Fibroblast of skin of abdomen (primary cell): ENCODE data around the gene ATP1A2.
A peak's percentile ranks its signal among the peaks of the same experiment; 100 is the strongest.

ENCODE experiments used
- DNase-seq: peaks from one replicate; pipeline ENCODE4 v3.0.0-alpha.2; 2013

The ATP1A2 gene

DNA sequence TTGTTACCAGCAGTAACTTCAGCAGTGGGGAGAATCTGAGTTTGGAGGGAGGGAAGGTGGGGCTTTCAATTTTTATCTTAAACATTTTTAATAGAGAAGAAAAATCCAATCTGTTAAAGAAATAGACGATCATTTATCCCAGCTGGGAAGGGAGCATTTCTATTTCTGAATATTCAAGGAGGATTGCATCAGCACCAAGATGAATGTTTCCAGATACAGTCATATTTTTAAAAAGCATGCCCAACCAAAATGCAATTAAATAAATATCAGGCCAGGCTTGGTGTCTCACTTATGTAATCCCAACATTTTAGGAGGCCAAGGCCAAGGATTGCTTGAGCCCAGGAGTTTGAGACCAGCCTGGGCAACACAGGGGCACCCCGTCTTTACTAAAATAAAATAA is 34.2 kb downstream of the ATP1A2 start:
- peak; percentile 75 for DNase-seq

DNA sequence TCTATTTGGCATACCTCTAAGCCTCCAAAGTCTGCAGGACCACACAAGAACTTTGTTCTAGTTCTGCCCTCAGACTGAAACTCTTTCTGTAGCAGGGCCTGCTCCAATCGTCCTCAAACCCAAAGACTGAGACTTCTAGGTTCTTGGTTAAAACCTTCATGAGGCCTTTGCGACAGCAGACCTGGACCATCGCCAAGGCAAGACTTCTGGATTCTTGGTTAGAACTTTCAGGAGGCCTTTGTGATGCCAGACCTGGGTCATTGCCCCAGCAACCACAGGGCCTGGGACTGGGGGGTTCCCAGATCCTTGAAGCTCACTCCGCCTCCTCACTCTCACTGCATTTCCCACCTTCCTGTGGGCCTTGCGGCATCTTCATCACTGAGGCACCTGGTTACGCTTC is 35.7 kb downstream of the ATP1A2 start, which contains the start of gene ATP1A4:
TSS of gene ATP1A4 (plus strand) at position 301 of the 400 bp plus-strand sequence. CDS start 438 bp downstream, outside the sequence.
- DNase-seq = no peak

DNA sequence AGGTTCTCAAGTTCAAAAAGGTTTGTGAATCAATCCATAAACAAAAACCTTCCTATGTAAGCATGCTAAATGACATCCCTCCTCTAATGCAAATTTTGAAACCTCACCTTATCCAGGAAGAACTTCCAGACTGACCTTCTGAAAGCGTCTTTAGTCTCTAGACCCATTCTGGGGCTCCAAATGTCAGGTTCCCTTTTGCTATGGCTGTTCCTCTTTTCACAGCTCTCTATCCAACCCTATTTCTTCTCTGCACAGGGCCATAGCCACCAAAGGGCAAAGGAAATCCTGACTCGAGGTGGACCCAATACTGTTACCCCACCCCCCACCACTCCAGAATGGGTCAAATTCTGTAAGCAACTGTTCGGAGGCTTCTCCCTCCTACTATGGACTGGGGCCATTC is 39.2 kb downstream of the ATP1A2 start:
- DNase-seq = no peak

DNA sequence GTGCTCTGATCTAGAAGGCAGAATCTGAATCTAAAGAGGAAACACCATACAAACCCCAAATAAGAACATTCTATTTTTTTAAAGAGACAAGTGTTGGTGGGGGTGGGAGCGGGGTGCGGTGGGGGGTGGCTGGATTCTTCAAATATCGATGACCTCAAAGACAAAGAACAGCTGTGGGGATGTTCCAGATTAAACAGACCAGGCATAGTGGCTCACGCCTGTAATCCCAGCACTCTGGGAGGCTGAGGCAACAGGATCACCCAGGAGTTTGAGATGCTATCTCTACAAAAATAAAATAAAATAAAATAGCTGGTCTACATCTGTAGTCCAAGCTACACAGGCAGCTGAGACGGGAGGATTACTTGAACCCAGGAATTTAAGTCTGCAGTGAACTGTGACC is 40.8 kb downstream of the ATP1A2 start:
- DNase-seq = no peak

DNA sequence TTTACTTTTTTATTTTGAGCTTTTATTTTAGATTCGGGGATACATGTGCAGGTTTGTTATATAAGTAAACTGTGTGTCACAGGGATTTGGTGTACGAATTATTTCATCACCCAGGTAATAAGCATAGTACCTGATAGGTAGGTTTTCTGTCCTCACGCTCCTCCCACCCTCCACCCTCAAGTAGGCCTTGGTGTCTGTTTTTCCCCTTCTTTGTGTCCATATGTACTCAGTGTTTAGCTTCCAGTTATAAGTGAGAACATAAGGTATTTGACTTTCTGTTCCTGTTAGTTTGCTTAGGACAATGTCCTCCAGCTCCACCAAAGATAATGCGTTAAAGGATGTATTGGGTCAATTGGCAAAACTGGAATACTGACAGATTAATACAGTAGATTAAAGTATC is 41.6 kb downstream of the ATP1A2 start:
- no peak for DNase-seq

DNA sequence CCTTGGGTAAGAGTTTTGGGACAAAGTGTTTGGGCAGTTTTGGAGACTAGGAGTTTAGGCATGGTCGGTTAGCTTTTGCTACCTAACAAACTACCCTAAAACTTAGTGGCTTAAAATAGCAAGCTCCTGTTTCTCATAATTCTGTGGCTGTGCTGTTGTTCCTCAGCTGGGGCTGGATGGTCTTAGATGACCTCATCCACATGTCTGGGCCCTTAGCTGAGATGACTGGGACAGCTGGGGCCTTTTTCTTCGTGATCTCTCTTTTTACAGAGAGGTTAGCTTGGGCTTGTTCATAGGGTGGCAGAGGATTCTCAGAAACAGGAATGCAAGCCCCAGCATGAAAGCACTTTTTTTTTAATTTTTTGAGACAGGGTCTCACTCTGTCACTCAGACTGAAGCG is 42.5 kb downstream of the ATP1A2 start:
- DNase-seq = no peak

DNA sequence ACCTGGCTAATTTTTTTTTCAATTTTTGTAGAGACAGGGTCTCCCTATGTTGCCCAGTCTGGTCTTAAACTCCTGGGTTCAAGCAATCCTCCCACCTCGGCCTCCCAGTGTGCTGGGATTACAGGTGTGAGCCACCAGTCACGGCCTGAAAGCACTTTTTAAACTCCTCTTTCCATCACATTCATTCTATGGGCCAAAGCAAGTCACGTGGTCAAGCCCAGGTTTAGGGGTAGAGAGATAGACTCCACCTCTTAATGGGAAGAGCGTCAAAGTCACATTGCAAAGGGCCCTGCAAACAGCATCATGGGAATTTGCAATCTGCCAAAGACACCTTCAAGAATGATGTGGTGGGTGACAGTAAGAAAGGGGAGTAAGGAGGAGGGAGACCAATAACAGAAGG is 43.0 kb downstream of the ATP1A2 start:
- DNase-seq = no peak

DNA sequence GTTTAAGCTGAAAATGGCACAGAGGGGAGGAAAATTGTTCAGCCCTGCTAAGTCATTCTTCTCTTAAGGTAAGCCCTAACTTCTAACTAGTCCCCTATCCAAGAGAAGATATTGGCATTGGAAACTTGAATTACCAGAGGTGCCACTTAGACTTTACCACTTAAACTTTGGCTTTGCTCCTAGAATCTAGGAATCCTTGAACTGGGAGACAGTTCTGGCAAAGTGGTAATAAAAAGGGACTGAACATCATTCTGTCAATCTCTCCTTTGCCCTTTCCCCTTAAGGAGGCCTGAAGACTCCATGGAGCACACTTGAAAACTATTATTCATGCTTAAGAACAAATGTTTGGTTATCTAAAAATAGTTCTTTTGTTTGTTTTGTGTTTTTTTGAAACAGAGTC is 44.3 kb downstream of the ATP1A2 start:
- DNase-seq = no peak

DNA sequence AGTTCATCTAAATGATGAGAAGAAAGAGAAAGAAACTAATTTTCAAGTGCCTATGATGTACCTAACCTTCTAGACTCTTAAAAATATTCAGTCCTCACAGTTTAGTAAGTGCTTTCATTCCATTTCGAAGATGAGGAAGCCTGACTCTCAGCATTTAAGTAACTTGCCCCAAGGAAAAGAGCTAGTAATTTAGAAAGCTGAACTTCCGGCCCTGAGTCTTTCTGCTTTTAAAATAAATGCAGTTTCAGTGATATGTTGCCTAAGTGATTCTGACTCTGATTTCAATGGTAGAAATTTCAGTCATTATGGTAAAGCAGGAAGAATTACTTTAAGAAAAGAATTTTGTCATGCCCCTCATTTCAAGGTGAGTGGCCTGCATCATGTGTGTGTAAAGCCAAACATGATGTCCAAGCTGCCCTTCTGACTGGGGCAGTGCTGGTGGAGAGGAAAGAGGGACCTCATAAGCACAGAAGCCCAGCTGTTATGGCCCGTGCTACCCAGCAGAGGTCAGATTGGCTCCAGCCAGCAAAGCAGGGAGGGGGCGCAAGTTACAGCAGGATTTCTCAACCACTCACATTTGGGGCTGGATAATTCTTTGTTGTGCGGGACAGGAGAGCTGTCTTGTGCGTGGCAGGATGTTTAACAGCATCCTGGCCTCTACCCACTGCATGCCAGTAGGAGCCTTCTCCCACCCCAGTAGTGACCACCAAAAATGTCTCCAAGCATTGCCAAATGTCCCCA is 46.6 kb downstream of the ATP1A2 start:
- DNase-seq = no peak

DNA sequence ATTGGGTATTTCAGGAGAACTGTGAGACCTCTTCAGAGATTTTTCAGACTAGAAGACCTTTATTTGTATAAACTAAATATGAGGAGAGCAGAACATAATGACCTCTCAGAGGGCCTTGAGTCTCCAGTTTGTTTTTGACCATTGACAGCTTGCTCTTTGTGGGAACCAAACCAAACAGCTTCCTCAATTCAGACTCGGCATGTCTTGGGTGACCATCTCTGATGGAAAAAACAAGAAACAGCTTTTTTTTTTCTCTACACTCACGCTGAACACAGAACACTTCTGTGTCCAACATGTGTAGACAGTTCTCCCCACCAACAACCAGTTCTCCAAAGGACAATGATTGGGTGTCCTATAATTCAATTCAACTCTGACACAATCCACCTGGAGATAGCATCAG is 47.4 kb downstream of the ATP1A2 start:
- DNase-seq = no peak

DNA sequence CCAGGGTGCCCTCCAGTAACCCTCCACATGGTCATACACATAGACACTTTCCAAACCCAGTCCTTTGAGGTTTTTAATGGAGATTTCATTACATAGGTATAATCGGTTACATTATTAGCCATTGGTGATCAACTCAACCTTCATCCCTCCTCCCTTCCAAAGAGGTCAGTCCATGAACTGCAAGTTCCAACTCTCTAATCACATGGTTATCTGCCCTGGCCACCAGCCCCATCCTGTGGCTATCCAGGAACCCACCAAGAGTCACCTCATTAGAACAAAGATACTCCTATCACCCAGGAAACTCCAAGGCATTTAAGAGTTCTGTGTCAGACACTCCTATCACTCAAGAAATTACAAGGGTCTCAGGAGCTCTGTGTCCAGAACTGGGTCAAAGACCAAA is 48.1 kb downstream of the ATP1A2 start:
- DNase-seq = no peak

DNA sequence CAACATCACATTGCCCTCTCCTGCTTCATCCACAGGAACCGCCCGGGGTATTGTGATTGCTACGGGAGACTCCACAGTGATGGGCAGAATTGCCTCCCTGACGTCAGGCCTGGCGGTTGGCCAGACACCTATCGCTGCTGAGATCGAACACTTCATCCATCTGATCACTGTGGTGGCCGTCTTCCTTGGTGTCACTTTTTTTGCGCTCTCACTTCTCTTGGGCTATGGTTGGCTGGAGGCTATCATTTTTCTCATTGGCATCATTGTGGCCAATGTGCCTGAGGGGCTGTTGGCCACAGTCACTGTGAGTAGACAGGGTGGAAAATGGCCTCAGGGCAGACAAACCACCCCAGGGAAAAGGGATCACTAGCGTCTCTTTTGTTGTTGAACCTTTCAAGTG is 48.6 kb downstream of the ATP1A2 start:
- DNase-seq = no peak

DNA sequence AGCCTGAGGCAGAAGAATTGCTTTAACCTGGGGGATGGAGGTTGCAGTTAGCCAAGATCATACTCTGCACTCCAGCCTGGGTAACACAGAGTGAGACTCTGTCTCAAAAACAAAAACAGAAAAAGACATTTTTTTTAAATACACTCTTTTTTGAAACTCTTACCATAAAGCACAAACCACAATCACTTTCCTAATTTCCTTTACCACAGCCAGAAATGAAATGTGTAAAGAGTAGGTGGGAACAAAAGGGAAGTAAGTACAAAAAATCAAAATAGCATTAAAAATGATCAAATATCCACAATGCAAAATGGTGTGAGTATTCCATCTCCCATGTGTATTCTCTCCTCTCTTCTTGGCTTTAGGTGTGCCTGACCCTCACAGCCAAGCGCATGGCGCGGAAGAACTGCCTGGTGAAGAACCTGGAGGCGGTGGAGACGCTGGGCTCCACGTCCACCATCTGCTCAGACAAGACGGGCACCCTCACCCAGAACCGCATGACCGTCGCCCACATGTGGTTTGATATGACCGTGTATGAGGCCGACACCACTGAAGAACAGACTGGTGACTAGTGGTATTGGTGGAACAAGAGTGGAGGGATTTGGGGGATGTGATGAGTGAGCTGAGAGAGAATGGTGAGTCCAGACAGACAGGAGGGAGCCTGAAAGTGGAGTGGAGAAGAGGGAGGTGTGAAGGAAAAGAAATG is 50.8 kb downstream of the ATP1A2 start:
- DNase-seq = no peak

DNA sequence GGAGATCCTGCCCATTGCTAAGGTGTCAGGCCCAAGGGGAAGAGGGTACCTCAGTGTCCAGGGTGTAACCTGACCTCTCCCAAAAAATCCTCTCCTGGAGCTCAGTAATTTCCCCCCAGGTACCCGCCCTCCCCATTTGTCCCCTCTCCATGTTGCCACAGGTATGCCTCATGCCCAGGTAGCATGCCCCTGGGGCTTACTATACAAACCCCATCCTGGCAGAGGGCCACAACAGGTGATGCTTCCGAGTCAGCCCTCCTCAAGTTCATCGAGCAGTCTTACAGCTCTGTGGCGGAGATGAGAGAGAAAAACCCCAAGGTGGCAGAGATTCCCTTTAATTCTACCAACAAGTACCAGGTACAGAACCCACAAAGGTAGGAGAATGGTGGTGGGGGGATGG is 51.5 kb downstream of the ATP1A2 start:
- DNase-seq = no peak

DNA sequence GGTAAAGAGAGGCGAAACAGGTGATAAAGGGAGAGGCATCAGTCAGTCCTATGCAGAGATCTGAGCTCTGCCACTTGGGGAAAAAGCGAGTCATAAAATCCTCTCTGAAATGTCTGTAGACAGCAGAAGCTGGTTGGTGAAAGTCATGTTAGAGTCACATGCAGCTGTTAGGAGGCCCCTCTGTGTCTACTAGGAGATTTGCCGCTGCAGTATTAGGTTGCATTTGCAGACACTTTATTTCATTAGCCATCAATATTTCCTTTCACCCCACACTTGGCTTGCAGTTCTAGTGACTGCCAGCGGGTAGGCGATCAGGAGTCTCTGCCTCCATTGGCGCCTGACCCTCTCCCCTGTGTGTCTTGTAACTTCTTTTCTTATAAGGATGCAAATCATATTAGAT is 52.0 kb downstream of the ATP1A2 start:
- DNase-seq = no peak

DNA sequence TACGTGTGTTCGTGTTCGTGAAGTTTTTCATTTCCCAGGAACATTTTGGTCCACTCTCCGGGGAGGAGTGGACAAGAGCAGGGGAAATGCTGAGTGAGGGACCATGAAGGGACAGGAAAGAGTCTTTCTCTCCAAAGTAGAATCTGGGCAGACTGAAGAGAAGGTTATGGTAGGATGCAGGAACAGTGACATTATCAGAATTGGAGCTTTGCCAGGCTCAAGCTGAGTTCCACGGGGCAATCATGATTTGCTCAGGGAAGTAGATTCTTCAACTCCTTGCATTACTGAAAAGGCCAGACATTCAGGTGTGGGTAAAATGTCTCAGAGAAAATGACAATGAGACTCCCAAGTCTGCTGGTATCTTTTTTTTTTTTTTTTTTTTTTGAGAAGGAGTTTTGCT is 52.5 kb downstream of the ATP1A2 start:
- DNase-seq = no peak

DNA sequence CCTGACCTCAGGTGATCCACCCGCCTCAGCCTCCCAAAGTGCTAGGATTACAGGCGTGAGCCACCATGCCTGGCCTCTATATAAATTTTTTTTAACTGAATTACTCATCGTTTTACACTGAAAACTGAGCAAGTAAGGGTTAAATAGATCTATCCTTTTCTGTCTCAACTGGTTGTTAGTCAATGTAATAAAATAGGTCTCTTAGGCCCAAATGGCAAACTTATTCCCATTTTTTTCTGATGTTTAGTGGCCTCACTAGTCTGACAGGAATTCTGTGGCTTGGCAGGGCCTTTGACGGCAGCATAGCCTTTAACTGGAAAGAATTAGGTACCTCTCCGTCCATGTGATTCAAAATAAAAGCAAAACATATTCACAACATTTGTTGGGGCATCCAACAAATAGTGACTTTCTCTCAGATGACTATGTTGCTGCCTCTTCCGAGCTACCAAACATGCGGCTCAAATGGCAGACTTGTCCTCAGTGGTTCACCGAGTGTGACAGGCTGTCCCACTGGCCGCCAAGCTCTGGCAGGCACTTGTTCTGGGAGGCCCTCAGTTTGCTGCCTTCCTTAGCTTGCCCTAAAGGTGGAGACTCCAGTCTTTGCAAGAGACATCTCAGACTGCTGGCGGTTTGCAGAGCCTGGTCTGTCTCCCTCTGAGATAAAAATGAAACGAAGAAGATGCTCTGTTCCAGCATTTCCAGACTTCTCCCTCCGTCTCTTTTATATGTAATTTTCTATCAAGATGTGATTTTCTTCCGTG is 53.2 kb downstream of the ATP1A2 start:
- peak; percentile 27 for DNase-seq

DNA sequence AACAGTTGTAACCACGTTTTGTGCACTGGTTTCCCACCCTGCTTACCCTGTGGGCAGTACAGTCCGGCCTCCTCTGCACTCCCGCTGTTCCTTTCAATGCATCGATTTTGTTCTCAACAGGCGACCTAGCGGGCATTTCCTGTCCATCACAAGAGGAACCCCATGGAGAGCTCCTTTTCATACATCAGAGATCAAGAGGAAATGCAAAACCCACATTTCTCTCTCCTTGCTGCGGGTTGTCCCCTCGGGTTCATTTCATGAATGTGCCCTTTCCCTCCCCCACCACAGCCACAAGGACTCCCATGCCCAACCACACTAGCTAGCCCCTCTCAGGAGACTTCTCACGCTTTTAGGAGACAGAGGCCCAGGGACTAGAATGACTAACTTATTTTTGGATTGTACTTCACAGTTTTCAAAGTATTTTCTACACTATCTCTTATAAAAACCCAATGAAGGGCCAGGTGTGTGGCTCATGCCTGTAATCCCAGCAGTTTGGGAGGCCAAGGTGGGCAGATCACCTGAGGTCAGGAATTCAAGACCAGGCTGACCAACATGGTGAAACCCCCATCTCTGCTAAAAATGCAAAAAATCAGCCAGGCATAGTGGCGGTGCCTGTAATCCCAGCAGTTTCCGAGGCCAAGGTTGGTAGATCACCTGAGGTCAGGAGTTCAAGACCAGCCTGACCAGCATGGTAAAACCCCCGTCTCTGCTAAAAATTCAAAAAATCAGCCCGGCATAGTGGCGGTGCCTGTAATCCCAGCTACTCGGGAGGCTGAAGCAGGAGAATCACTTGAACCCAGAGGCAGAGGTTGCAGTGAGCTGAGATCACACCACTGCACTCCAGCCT is 54.2 kb downstream of the ATP1A2 start:
- DNase-seq = no peak

DNA sequence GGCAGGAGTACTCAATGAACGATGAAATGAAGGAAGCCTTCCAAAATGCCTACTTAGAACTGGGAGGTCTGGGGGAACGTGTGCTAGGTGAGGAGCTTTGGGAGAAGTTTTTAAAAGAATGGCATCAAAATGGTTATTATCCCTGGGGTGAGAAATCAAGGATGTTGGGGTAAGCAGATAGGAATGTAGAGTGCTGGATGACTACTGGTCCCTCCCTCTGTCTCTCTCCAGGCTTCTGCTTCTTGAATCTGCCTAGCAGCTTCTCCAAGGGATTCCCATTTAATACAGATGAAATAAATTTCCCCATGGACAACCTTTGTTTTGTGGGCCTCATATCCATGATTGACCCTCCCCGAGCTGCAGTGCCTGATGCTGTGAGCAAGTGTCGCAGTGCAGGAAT is 55.8 kb downstream of the ATP1A2 start:
- DNase-seq = no peak

DNA sequence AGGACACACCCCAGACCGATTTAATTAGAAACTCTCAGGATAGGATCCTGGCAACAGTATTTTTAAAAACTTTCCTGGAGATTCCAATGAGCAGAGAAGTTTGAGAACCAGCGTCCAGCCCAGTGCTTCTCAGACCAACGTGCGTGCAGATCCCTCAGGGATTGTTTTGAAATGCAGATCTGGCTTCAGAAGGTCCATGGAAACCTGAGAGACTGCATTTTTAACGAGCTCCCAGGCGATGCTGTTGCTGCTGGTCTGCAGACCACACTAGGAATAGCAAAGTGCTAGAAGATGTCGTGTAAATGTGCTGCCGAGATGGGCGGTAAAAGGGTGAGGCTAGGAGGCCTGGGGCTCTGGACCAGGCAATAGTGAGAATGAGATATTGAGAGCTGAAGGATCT is 56.4 kb downstream of the ATP1A2 start:
- no peak for DNase-seq

DNA sequence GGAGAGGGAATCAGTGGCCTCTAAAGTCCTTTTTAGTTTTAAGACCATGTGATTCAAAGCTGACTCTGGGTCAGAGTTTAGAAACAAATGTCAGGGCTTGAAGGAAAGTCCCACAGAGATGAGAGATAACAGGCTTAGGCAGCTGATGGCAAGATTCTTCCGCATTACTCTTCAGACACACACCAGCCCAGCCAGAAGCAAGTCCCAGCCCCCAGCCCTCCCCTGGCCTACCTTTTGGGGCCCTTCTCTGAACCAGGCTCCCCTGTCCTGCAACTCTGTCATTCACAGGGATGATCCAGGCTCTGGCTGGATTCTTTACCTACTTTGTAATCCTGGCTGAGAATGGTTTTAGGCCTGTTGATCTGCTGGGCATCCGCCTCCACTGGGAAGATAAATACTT is 61.7 kb downstream of the ATP1A2 start:
- DNase-seq = no peak

DNA sequence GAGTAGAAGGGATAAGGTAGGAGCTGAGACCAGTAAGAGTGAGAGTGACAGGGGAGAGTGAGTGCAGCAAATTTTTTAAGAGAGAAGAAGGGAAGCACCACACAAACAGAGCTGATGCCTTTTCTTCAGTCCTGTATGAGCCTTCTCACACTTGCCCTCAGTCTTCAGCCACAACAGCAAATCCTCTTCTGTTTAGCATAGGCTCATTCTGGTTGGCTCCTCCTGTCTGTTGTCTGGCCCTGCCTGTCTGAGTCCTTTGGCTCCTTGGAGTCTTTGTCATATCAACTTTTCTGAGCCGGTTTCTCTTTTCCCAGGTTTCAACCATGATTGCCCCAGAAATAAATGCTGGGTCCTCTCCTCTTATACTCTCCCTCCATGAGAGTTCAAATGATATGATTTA is 62.1 kb downstream of the ATP1A2 start:
- DNase-seq = no peak

DNA sequence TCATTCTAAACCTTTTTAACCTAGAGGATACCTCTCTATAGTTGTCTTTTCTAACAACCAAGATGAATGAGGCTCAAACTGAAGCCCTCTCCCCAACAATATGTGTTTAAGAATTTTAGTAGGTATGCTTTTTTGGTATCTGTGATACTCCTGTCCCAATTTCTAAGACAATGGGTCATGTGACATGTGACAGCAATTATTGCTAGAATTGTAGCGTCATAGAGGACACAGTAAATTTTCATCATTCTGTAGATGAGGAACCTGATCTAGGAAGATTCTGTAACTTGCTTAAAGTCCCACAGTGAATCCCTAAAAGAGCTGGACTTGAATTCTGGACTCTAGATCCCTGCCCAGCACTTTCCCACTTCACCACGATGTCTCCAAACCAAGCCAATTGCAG is 63.2 kb downstream of the ATP1A2 start:
- DNase-seq = no peak
